GM19025 (cell line): ENCODE data around the gene ARHGAP29.
A peak's percentile ranks its signal among the peaks of the same experiment; 100 is the strongest.

Experiments used
- ATAC-seq: cut with Tn5 transposase; IDR thresholded peaks from one replicate; pipeline ENCODE4 v1.9.1; 2021; ENCODE audit warnings: mild to moderate bottlenecking, low read depth, moderate library complexity; ENCODE audit not compliant: unreplicated experiment

ARHGAP29 gene

GRCh38 chr1:94237291-94238226 is at the start of gene ARHGAP29:
Gene ARHGAP29, minus strand, starts transcription at chr1:94237584. Its CDS starts 5,973 bp downstream, at chr1:94231611.
- ATAC-seq = peak; percentile 91

- no peak for ATAC-seq
Measured at GRCh38 chr1:94286864-94287437, 49.6 kb upstream of the ARHGAP29 start.

GRCh38 chr1:94285031-94285654 is 47.8 kb upstream of the ARHGAP29 start:
- no peak for ATAC-seq

- no peak for ATAC-seq
Measured at GRCh38 chr1:94284476-94284875, 47.1 kb upstream of the ARHGAP29 start.

GRCh38 chr1:94283462-94283861 is 46.1 kb upstream of the ARHGAP29 start:
- ATAC-seq = no peak

GRCh38 chr1:94282143-94282711 is 44.8 kb upstream of the ARHGAP29 start:
- ATAC-seq = no peak

GRCh38 chr1:94281361-94282142 is 44.2 kb upstream of the ARHGAP29 start:
- ATAC-seq = no peak

GRCh38 chr1:94280541-94280940 is 43.2 kb upstream of the ARHGAP29 start:
- ATAC-seq = no peak

- no peak for ATAC-seq
Measured at GRCh38 chr1:94279462-94279861, 42.1 kb upstream of the ARHGAP29 start.

- no peak for ATAC-seq
Measured at GRCh38 chr1:94279038-94279437, 41.7 kb upstream of the ARHGAP29 start.

GRCh38 chr1:94276988-94277434 is 39.6 kb upstream of the ARHGAP29 start:
- ATAC-seq = no peak

- no peak for ATAC-seq
Measured at GRCh38 chr1:94275083-94275482, 37.7 kb upstream of the ARHGAP29 start.

- ATAC-seq = no peak
Measured at GRCh38 chr1:94274561-94274960, 37.2 kb upstream of the ARHGAP29 start.

GRCh38 chr1:94273111-94273510 is 35.7 kb upstream of the ARHGAP29 start:
- no peak for ATAC-seq

- ATAC-seq = no peak
Measured at GRCh38 chr1:94272388-94272787, 35.0 kb upstream of the ARHGAP29 start.

GRCh38 chr1:94271373-94271772 is 34.0 kb upstream of the ARHGAP29 start:
- no peak for ATAC-seq

GRCh38 chr1:94270801-94271203 is 33.4 kb upstream of the ARHGAP29 start:
- no peak for ATAC-seq

GRCh38 chr1:94269921-94270320 is 32.5 kb upstream of the ARHGAP29 start:
- no peak for ATAC-seq

- no peak for ATAC-seq
Measured at GRCh38 chr1:94265906-94266305, 28.5 kb upstream of the ARHGAP29 start.

GRCh38 chr1:94265011-94265422 is 27.6 kb upstream of the ARHGAP29 start:
- ATAC-seq = no peak
